IPS-18c (cell line): ENCODE results near the gene UROC1.

ENCODE experiments used
- H3K4me3 ChIP-seq: 2 replicates; pipeline ENCODE4 v1.7.0; 2013; ENCODE audit warnings: low read depth, mild to moderate bottlenecking, low read length, moderate library complexity; ENCODE audit not compliant: insufficient read depth
- H3K9me3 ChIP-seq: one replicate; pipeline ENCODE4 v1.6.1; 2013; ENCODE audit warnings: mild to moderate bottlenecking, low read length, moderate library complexity; ENCODE audit not compliant: control insufficient read depth, insufficient read depth

The UROC1 gene

DNA sequence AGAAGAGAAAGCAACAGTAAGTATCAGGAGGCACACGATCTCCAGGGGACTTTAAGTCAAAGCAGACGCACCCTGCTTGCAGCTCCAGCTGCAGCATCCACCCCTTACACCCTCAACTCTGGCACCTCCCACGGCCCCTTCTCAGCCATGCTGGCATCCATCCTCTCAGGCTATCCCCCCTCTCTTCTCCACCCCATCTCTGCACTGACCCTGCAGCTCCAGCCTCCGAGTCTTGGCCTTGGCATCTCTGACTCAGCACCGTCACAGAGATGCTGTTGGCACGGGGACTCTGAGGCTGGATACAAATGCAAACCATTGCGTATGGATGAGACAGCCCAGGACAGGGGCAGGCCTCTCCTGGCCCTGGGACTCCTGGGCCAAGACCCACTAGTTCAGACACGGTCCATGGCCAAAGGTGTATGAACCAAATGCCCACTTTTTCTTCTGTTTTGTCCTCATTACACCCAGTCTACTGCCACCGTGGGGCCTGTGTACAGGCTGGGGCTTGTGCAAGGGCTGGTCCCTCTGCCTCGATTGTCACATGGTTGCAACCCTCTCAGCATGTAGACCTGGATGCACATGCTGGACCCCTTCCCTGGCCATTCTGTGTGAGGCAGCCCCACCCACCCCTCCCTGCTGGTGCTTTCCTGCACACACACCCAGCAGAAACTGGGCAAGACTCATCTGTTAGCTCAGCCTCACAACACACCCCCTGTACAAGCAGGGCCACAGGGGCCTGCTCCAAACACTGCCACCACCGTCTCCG lies 23.2 kb downstream of the UROC1 start:
- Histone ChIP-seq H3K4me3 (no peak overlapping the region), H3K9me3 (no peaks in the 10 kb centered on the region)

DNA sequence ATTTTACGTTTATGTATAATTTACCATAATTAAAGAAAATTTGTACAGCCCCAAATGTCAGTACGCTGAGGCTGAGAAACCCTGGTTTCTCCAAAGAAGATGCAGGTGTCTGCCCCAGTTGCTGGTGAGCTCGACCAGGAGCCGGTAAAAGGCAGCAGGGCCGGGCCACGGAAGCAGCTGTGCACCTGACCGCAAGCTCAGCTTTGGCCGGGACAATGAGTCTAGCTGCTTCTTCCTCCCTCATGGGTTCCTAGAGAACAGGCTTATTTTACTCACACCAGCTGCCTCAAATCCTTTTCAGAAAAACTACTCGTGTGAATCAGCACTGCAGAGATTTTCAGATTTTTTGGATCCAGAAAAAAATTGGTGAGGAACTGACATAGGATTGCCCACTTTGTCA lies 23.8 kb downstream of the UROC1 start:
- Histone ChIP-seq H3K9me3 (no peaks in the 10 kb centered on the region), H3K4me3 (no peak overlapping the region)

GRCh38 chr3:126493051-126493450 lies 24.5 kb downstream of the UROC1 start:
- H3K9me3 ChIP-seq = no peaks in the 10 kb centered on the region

DNA sequence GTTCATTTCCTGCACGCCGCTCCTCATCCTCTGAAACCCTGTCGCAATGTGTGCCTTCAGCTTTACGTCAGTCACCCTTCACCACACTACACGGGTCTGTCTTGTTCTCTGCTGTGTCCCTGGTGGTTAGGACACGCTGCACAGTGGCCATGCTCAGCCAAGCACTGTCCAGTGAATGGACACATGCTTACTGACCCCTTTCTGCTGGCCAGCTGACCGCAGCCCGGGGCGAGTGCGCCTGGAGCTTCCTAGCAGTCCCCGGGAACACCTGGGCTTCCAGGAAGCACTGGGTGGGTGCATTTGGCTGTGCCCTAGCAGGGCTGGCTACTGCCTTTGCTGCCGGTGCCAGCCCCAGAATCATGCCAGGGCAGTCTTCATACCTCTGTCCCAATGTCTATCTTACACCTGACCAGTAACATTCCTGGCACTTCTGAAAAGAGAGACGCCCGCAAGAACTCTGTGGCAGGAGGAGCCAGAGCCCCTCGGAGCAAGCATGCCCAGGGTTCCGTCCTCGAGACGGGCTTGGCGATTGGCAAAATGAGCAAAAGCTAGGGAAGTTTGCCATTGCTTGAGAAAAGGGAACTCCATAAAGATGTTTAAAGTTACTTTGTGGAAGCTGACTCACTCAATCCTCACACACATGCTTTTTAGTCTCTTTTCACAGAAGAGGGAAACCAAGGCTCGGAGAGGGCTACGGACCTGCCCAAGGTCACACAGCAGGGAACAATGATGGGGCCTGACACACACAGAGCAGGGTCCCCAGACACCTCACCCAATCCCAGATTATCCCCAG lies 26.2 kb downstream of the UROC1 start:
- H3K4me3 ChIP-seq = no peak overlapping the region
- H3K9me3 ChIP-seq = no peaks in the 10 kb centered on the region

More at GRCh38 chr3:126493051-126493450, 24.5 kb downstream of the UROC1 start:
- H3K4me3 ChIP-seq = no peak overlapping the region

GRCh38 chr3:126490619-126491018 lies 27.0 kb downstream of the UROC1 start:
- no peak overlapping the region for H3K4me3 ChIP-seq
- no peaks in the 10 kb centered on the region for H3K9me3 ChIP-seq

DNA sequence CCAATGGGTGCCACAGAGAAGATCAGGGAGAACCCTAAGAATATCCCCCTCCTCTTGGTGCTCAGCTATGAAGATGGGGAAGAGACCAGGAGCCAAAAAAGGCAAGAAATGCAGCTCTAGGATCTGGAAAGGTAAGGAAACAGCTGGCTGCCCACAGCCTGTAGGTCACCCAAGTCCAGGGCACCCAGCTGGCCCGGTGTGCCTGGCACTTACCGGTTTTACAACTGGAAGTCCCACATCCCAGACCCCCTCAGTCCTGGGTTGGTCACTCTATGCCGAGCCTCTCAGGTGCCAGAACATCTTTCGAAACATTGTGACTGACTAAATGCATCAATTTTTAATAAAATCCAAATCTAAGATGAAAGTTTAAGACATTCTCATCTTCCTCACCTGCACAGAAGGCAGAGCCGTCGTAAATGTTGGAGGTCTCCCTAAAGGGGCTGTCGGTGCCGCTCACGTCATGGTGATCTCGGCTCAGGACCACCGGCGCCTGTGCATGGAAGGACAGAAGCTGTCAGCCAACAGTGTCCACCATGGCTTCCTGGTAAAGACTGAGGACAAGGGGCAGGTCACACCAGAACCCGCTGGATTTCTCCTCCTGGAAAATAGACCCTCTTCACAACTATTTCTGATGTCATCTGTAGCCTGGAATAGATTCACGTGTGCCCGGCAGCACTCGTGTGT lies 28.5 kb downstream of the UROC1 start:
- Histone ChIP-seq H3K9me3 (no peaks in the 10 kb centered on the region), H3K4me3 (no peak overlapping the region)

DNA sequence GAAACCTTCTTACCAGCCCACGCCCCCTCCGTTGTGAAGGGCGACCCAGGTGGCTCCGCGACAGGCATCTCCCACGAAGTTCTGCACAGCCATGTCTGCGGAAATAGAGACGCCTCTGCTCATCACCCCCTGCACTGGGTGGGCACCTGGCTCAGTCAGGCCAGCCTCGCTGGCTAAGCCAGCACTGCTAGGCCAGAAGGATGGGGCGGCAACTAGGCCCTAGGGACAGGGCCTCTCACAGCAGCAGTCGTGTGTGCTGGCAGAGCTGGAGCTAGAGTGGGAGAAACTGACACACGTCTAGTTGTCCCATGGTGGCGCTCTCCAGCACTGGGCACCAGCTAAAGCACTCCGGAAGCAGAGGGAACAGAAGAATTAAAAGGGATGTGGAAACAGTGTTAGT lies 29.4 kb downstream of the UROC1 start:
- Histone ChIP-seq H3K9me3 (no peaks in the 10 kb centered on the region), H3K4me3 (no peak overlapping the region)

- Histone ChIP-seq H3K4me3 (no peak overlapping the region), H3K9me3 (no peaks in the 10 kb centered on the region)
These were observed 30.3 kb downstream of the UROC1 start for GRCh38 chr3:126487151-126487771.

DNA sequence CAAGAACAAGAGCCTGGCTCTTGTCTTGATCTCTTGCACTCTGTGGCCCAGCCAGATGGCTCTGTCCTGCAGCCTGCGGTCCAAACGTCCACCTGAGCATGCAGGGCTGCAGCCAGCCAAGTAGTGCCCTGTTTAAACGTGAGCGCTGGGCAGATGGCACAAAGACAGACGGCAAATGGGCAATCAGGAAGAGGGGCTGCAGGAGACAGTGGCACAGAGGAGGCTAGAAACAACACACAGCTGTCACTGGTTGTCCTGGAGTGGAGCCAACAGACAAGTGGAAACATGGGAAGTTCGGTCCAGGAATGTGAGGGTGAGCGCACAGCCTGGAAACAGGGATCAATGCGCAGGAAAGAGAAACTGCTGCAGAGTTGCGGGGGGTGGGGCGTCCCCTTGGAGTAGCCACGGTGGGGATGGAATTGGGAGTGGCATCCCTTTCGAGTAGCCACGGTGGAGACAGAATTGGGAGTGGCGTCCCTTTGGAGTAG lies 31.2 kb downstream of the UROC1 start:
- H3K4me3 ChIP-seq = no peak overlapping the region

DNA sequence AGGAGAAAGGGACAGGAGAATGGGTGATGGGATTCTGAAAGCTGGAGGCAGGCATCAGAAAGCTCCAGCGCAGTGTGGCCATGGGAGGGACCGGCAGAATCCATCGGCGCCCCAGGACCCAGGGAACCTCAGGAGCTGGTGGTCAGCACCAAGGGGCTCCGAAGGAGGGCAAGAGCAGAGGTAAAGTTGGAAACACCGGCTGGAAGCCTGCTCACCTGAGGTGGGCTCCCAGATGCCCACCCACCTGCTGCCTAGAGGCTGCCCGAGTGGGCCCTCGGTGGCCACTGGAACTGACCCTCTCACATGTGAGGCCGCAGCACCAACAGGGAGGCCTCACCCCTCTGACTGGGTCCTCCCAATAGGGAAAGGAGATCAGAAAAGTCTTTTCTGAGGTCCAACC lies 31.6 kb downstream of the UROC1 start:
- no peaks in the 10 kb centered on the region for H3K9me3 ChIP-seq
- no peak overlapping the region for H3K4me3 ChIP-seq

More for the DNA sequence above, 31.2 kb downstream of the UROC1 start:
- H3K9me3 ChIP-seq = no peaks in the 10 kb centered on the region

DNA sequence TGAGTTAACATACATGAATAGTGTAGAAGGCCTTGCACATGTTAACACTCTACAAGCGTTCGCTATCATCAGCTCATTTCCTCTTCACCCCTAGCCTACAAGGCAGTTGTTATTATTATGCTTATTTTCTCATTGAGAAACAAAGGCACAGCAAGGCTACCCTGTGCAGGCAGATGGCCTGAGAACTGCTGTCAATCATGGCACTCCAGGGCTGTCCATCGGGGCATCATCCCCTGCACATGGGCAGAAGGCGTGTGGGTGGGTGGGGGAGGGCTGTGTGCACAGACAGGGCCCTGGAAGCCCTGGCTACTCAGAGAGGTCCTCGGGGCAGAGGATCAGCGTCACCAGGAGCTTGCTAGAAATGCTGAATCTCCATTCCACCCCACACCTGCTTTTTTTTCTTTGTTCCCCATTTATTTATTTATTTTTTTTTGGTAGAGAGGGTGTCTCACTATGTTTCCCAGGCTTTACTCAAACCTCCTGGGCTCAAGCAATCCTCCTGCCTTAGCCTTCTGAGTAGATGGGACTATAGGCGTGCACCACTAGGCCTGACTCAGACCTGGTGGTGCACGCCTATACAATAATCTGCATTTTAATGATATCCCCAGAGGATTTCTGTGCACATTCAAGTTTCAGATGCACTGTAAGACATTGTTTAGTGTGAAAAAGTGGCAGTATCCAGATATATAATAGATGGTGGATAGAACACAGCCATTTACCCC lies 32.2 kb downstream of the UROC1 start:
- Histone ChIP-seq H3K4me3 (no peak overlapping the region), H3K9me3 (no peaks in the 10 kb centered on the region)

GRCh38 chr3:126484662-126485061 lies 32.9 kb downstream of the UROC1 start:
- no peaks in the 10 kb centered on the region for H3K9me3 ChIP-seq
- H3K4me3 ChIP-seq = no peak overlapping the region

GRCh38 chr3:126484148-126484547 lies 33.4 kb downstream of the UROC1 start:
- Histone ChIP-seq H3K4me3 (no peak overlapping the region), H3K9me3 (no peaks in the 10 kb centered on the region)

DNA sequence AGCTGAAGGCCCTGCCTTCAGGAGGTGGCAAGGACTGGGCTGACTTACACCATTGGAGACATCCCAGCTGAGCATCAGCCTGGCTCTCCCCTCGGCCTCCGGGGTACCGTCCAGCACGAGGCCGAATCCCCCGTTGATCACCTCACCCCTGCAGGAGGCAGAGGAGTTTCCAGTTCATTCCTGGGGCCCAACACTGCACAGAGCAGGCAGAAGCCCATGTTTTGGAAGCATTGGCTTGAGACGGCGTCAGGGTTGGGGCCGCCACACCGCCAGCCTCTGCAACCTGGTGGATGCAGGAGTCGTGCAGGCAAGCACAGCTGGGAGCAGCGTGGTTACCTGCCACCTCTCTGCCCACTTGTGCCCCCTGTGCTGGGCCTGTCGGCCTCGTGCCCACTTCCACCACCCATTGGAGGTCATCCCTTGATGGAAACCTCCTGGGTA lies 34.2 kb downstream of the UROC1 start:
- H3K4me3 ChIP-seq = no peak overlapping the region
- H3K9me3 ChIP-seq = no peaks in the 10 kb centered on the region

DNA sequence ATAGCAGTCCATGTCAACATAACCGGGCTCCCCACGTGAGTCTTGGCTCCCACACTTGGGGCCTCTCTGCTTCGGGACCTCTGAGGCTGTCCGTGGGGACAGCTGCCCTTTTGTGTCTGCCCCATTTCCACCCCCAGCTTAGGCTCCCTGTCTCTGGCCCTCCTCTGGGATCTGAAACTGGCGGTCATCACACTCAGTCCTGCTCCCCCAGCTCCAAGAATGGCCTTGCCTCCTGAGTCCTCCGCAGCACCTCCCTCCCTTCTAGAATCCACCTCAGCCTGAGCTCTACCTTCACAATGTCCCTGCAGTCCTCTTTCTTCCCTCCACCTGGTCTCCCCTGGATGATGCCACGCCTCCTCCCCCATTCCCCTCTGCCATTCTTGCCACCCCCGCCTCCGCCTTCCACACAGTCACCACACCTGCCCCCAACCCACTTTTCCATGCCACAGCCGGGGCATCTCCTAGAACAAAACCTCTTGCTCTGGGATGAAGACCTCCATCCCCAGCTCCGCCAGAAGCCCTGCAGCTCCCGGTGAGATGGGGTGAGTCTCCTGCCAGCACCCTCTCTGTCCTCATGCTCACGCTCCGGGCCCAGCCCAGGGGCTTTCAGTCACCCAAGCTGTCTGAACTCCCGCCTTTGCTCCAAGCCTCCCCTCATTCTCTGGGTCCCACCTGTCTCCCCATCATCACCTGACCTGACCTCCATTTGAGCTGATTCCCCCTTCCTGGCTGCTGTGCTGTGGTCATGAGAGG lies 34.9 kb downstream of the UROC1 start:
- H3K9me3 ChIP-seq = no peaks in the 10 kb centered on the region

GRCh38 chr3:126481808-126482502 lies 35.6 kb downstream of the UROC1 start:
- no peak overlapping the region for H3K4me3 ChIP-seq
- no peaks in the 10 kb centered on the region for H3K9me3 ChIP-seq

More for the DNA sequence above, 34.9 kb downstream of the UROC1 start:
- no peak overlapping the region for H3K4me3 ChIP-seq
